Measurements from ENCODE around the gene JOSD2. TPM values are rescaled to one million over a fixed set of nuclear protein-coding genes. Genes with fewer than 3 reads are reported as not detected.

JOSD2 gene
- total RNA-seq, 4 donors from 2014 or later, result 8.5 to 25.0 (median 21.2) TPM

- no peak for DNase-seq (ENCODE audit: low spot score in 2 of 2)
- intact Hi-C loops (cut with DNase I; ENCODE audit: low total_unique reads), result no loop called here
- TF ChIP-seq POLR2A (IDR thresholded peaks at IDR 0.05), result no peak
- TF ChIP-seq CTCF (IDR thresholded peaks at IDR 0.05), result no peak
- H3K4me3 ChIP-seq (ENCODE audit: low read depth, poor library complexity, severe bottlenecking), result no peak overlapping the region
- WGBS, 2 donors, result 27 to 30% methylated on average over 13 of the region's 13 CpGs
These were observed 22.4 kb downstream of the JOSD2 start for GRCh38 chr19:50488389-50489194.

GRCh38 chr19:50486823-50487515 is 24.0 kb downstream of the JOSD2 start:
- TF ChIP-seq CTCF (IDR thresholded peaks at IDR 0.05), result no peak
- no peak overlapping the region for H3K4me3 ChIP-seq (ENCODE audit: low read depth, poor library complexity, severe bottlenecking)
- intact Hi-C loops (cut with DNase I; ENCODE audit: low total_unique reads), result no loop called here
- 69 to 70% methylated on average over 18 of the region's 18 CpGs for whole genome bisulfite sequencing, 2 donors
- no peak for DNase-seq (ENCODE audit: low spot score in 2 of 2)

- no peak for TF ChIP-seq CTCF (IDR thresholded peaks at IDR 0.05)
- no peak for DNase-seq (ENCODE audit: low spot score in 2 of 2)
- intact Hi-C loops (cut with DNase I; ENCODE audit: low total_unique reads), result no loop called here
- WGBS, 2 donors, result 86 to 87% methylated on average over 10 of the region's 10 CpGs
- no peak overlapping the region for H3K4me3 ChIP-seq (ENCODE audit: low read depth, poor library complexity, severe bottlenecking)
These were observed 25.6 kb downstream of the JOSD2 start for GRCh38 chr19:50485284-50485955.

- intact Hi-C loops (cut with DNase I; ENCODE audit: low total_unique reads), result no loop called here
- 81 to 90% methylated on average over 10 of the region's 10 CpGs for WGBS, 2 donors
- no peak for TF ChIP-seq POLR2A (IDR thresholded peaks at IDR 0.05)
- no peak for TF ChIP-seq CTCF (IDR thresholded peaks at IDR 0.05)
- no peak overlapping the region for H3K4me3 ChIP-seq (ENCODE audit: low read depth, poor library complexity, severe bottlenecking)
- no peak for DNase-seq (ENCODE audit: low spot score in 2 of 2)
These were observed 28.1 kb downstream of the JOSD2 start for GRCh38 chr19:50482916-50483315.

- H3K4me3 ChIP-seq (ENCODE audit: low read depth, poor library complexity, severe bottlenecking), result no peak overlapping the region
- intact Hi-C loops (cut with DNase I; ENCODE audit: low total_unique reads), result no loop called here
- no peak for DNase-seq (ENCODE audit: low spot score in 2 of 2)
- 81 to 89% methylated on average over 16 of the region's 16 CpGs for WGBS, 2 donors
- TF ChIP-seq POLR2A (IDR thresholded peaks at IDR 0.05) (no peak), CTCF (IDR thresholded peaks at IDR 0.05) (no peak)
These were observed 28.6 kb downstream of the JOSD2 start for GRCh38 chr19:50482271-50482855.

All from lower leg skin (tissue), 4 donors.